Ovary (tissue), 9 donors: ENCODE results near the gene METRN. TPM values are rescaled to one million over a fixed set of nuclear protein-coding genes. Genes with fewer than 3 reads are reported as not detected.
A peak's percentile ranks its signal among the peaks of the same experiment; 100 is the strongest.

Experiments used
- DNase-seq, 5 donors: peaks; one replicate each; pipeline ENCODE4 v3.0.0-alpha.2; 2019 to 2020
- H3K27ac ChIP-seq, 2 donors: fragments of 200-600 bp; one replicate each; pipeline versions ENCODE4 v1.5.1 to v1.8.0; 2019 to 2022
- H3K27me3 ChIP-seq: fragments of 200-600 bp; one replicate; pipeline ENCODE4 v1.8.0; 2022
- H3K36me3 ChIP-seq: fragments of 200-600 bp; sonication (generic); one replicate; pipeline ENCODE4 v1.5.1; 2019
- H3K4me1 ChIP-seq: one replicate; pipeline ENCODE4 v1.8.1; 2013; ENCODE audit warnings: mild to moderate bottlenecking, moderate library complexity; ENCODE audit not compliant: insufficient read depth
- H3K4me3 ChIP-seq: fragments of 200-600 bp; sonication (generic); one replicate; pipeline ENCODE4 v1.5.1; 2017
- H3K9me3 ChIP-seq, 2 donors: fragments of 200-600 bp in 1 of 2; sonication (generic) in 1 of 2; one replicate each; pipeline versions ENCODE4 v1.5.1 to v1.8.1; 2013 to 2019; ENCODE audit warnings: mild to moderate bottlenecking in 1 of 2, moderate library complexity in 1 of 2
- EP300 ChIP-seq: sonication (generic); formaldehyde crosslinking; IDR thresholded peaks from one replicate; pipeline ENCODE4 v1.6.1; 2017; ENCODE audit warnings: antibody characterized with exemption
- POLR2A ChIP-seq: fragments of 450-650 bp; IDR thresholded peaks from one replicate; pipeline ENCODE4 v1.6.1; 2017; ENCODE audit warnings: antibody characterized with exemption, mild to moderate bottlenecking, moderate library complexity
- WGBS, 3 donors: extraction: QIAGEN DNeasy Blood & Tissue Kit in 1 of 3; methylation state at CpG; one replicate each; pipeline versions ENCODE4 v1.1.5 to v1.1.7; 2013 to 2017; 5-methylcytosine and 5-hydroxymethylcytosine counted together
- intact Hi-C, 4 donors: fragments of 100-400 bp; cut with DNase I; formaldehyde crosslinking; loops; one replicate each; pipeline versions ENCODE4 v1.11.0 to v1.15.1; 2022 to 2023
- polyA plus RNA-seq, 2 donors: library from polyadenylated mRNA; stranded (reverse); fragments of 200-250 nt in 1 of 2; fragments of 350-450 nt in 1 of 2; fragmentation: Illumina TruSeq in 1 of 2; extraction: RNeasy Lipid Tissue Mini Kit (QIAGEN cat#74804) in 1 of 2; gene quantifications; one replicate each; pipeline ENCODE4 v1.2.3, GENCODE V29; 2013 to 2014
- total RNA-seq, 7 donors: library from RNA; depleted of rRNA in 2 of 7; stranded (reverse); fragments of >200 nt in 2 of 7; fragmentation: NEBNext Ultra II Directional in 3 of 7; extraction: Animal tissue kit (Norgen Biotek cat#: 25700) in 3 of 7; gene quantifications; one replicate each; pipeline versions ENCODE4 v1.1.0 to v1.2.4, GENCODE V29; 2016 to 2023
- TF ChIP-seq, protein P1 (sequence below), 3 donors: fragments of 450-650 bp in 2 of 3; fragments of 200-600 bp in 1 of 3; IDR thresholded peaks; one replicate each; pipeline versions ENCODE4 v1.5.1 to v1.8.0; 2016 to 2022; ENCODE audit warnings: antibody characterized with exemption in 3 of 3, mild to moderate bottlenecking in 1 of 3
- donor health status: DM: no; HTN: no; CAD: no; lungs with moderate emphysema.
- donor health status: DM: no; HTN: no; CAD: no.
- donor health status: Bipolar disorder and iron deficiency.
- donor health status: DM: yes; HTN: yes; CAD: no.
- donor health status: DM: no; HTN: no; CAD: no.
- donor health status: DM: yes; HTN: yes; CAD: no.

The METRN gene
- total and polyA plus RNA-seq, 9 donors = 0.40 to 57.1 (median 10.4) TPM

DNA sequence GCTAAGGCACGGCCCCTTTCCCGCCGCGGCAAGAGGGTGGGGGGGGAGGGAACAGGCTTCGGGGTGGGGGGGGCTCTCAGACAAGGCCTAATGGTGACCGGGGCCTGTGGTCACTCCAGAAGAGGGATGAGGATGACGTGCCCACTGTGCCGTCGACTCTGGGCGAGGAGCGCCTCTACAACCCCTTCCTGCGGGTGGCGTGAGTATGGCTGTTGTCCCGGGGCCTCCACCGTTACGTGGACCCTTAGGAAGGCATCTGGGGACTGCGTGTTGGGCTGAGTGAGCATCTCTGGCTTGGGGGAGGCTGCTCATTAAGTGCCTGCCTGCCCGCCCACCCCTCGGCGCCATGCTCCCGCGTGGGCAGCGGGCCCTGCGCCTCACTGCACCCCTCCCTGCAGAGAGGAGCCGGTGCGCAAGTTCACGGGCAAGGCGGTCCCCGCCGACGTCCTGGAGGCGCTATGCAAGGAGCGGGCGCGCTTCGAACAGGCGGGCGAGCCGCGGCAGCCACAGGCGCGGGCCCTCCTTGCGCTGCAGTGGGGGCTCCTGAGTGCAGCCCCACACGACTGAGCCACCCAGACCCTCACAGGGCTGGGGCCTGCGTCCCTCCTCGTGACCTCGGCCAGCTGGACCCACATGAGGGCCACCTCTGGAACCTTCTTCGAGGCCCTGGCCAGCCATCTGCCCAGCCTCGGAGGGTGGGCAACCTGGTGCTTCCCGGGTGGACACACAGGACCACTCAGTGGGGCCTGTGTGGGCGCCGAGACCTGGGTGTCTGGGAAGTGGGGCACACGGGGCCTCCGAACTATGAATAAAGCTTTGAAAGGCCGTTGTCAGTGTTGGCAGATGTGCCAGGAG, 14.2 kb downstream of the METRN start:
- 43 to 63% (median 58%) methylated on average over 40 to 55 of the region's 55 CpGs for WGBS, 3 donors
- intact Hi-C loops = no loop called here
- TF ChIP-seq POLR2A (no peak), EP300 (no peak)
- TF ChIP-seq, protein P1, sequence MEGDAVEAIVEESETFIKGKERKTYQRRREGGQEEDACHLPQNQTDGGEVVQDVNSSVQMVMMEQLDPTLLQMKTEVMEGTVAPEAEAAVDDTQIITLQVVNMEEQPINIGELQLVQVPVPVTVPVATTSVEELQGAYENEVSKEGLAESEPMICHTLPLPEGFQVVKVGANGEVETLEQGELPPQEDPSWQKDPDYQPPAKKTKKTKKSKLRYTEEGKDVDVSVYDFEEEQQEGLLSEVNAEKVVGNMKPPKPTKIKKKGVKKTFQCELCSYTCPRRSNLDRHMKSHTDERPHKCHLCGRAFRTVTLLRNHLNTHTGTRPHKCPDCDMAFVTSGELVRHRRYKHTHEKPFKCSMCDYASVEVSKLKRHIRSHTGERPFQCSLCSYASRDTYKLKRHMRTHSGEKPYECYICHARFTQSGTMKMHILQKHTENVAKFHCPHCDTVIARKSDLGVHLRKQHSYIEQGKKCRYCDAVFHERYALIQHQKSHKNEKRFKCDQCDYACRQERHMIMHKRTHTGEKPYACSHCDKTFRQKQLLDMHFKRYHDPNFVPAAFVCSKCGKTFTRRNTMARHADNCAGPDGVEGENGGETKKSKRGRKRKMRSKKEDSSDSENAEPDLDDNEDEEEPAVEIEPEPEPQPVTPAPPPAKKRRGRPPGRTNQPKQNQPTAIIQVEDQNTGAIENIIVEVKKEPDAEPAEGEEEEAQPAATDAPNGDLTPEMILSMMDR (IDR thresholded peaks at IDR 0.05) = no peak

DNA sequence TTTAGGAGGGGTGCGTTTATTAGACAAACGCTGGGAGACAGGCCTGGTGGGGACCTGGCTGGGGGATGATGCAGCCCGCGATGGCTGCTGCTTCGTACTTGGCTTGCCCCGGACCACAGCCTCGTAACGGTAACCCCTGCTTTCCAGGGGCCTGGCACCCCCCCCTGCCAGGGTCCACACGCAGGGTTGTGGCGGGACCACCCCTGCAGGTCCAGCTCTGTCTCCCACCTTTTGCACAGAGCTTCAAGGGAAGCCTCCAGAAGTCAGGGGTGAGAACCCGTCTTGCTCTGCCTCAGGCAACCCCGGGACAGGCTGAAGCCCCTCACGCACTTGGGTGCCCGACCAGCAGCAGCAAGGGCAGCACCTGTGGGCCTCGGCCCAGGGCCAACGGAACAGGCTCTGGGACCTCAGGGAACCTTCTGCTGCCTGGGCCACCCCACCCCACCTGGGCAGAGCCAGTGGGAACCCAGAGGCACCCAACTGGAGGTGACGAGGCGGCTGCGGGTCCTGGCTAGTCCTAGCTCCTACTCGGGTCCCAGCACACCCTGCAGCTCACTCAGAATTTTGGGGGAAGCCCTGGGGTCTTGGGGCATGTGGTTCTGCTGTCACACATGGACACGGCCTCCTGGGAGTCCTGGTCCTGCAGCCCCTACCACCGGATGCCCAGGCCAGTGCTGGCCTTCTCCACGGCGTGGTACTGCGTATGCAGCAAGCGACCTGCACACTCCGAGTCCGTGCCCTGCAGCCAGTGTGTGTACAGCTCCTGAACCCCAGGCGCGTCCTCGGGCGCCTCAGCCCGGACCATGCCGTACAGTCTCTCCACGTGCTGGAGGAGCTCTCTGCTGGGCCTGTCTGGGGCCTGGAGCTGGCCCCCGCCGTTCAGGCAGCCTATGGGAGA, 15.1 kb downstream of the METRN start:
- TF ChIP-seq, protein P1 (IDR thresholded peaks at IDR 0.05) = no peak
- TF ChIP-seq POLR2A (no peak), EP300 (no peak)
- intact Hi-C loops = no loop called here
- H3K27ac ChIP-seq = no peak overlapping the region
- no peaks in the 10 kb centered on the region for H3K9me3 ChIP-seq
- H3K4me3 ChIP-seq = no peak overlapping the region
- peaks cover 9% of the 10 kb centered on the region for H3K4me1 ChIP-seq
- H3K27me3 ChIP-seq = peaks cover 15% of the 10 kb centered on the region
- no peak for DNase-seq
- no peaks in the 10 kb centered on the region for H3K36me3 ChIP-seq
- 79 to 86% (median 84%) methylated on average over 32 to 37 of the region's 37 CpGs for WGBS, 3 donors

More for the DNA sequence above, 14.2 kb downstream of the METRN start:
- peaks cover 9% of the 10 kb centered on the region for H3K4me1 ChIP-seq
- no peak overlapping the region for H3K4me3 ChIP-seq
- no peaks in the 10 kb centered on the region for H3K36me3 ChIP-seq
- H3K27ac ChIP-seq = no peak overlapping the region
- H3K9me3 ChIP-seq = no peaks in the 10 kb centered on the region
- DNase-seq = no peak
- peaks cover 15% of the 10 kb centered on the region for H3K27me3 ChIP-seq

DNA sequence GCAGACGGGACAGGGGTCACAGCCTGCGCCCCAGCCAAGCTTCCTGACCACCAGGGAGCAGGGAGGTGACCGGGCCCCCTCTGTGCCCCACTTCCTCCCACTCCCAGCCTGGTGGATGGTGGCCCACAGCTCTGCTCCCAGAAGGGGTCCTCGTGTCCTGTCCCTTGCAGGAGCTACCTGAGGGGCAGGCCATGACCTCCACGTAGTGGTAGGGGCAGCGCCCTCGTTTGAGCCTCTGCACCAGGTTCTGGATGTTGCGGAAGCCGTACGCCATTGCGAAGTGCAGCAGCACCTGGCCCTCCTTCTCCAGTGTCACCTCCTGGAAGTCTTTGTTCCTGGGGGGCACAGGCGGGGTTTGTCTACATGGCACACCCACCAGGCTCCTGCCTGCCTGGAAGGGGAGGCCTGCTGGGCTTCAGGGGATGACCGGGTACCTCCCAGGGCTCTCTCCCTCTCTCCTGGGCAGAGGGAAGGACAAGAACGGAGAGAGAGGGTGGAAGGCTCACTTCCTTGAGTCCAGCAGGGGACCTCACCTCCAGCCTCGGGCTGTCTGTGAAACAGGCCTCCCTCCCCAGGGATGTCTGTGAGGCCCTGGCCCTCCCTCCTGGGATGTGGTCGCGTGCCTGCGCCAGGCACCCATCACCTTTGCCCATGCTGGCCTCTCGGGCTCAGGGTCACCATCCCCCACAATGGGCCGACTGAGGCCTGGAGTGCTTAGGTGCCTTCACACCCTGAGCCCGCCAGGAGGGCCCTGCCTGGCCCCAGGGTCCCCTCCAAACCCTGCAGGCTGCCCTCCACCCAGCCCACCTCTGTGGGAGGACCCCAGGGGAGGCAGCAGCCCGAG, 16.0 kb downstream of the METRN start:
- intact Hi-C loops = no loop called here
- peaks cover 9% of the 10 kb centered on the region for H3K4me1 ChIP-seq
- DNase-seq = peak in 1 of 5 donors; percentile 34
- no peaks in the 10 kb centered on the region for H3K36me3 ChIP-seq
- TF ChIP-seq EP300 = no peak
- TF ChIP-seq, protein P1 (IDR thresholded peaks at IDR 0.05) = no peak
- TF ChIP-seq POLR2A = no peak
- WGBS, 3 donors = 85 to 88% (median 86%) methylated on average over 20 to 22 of the region's 22 CpGs
- no peaks in the 10 kb centered on the region for H3K9me3 ChIP-seq
- peaks cover 15% of the 10 kb centered on the region for H3K27me3 ChIP-seq
- no peak overlapping the region for H3K27ac ChIP-seq
- H3K4me3 ChIP-seq = no peak overlapping the region

DNA sequence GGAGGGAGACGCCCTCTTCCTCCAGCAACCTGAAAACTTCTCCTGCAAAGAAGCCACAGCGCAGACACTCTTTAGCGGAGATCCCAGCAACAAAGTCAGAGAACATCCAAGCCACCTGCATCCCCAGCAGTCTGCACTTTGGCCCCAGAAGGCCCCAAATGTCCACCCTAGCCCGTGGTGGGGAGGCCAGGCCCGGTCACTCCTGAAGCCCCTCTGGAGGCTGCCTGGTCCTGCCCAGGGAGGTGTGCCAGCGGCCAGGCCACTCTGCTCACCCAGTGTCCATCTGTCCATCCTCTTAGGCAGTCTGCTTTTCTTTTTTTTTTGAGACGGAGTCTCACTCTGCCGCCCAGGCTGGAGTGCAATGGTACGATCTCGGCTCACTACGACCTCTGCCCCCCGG, 17.4 kb downstream of the METRN start:
- TF ChIP-seq, protein P1 (IDR thresholded peaks at IDR 0.05) = no peak
- TF ChIP-seq POLR2A (no peak), EP300 (no peak)
- Histone ChIP-seq H3K4me1 (peaks cover 7% of the 10 kb centered on the region), H3K9me3 (no peaks in the 10 kb centered on the region), H3K4me3 (no peak overlapping the region), H3K27ac (no peak overlapping the region), H3K27me3 (peaks cover 8% of the 10 kb centered on the region), H3K36me3 (no peaks in the 10 kb centered on the region)
- WGBS, 3 donors = 92 to 93% (median 93%) methylated on average over 12 of the region's 12 CpGs
- no peak for DNase-seq
- intact Hi-C loops = no loop called here
